PFSK-1 (cell line): ENCODE measurements around the gene GINS2.

ENCODE experiments used
- POLR2AphosphoS5 ChIP-seq: IDR thresholded peaks from 2 replicates; pipeline ENCODE4 v1.6.1; 2012; ENCODE audit warnings: low read depth, mild to moderate bottlenecking, control low read depth, low read length, moderate library complexity
- TAF1 ChIP-seq: IDR thresholded peaks from 2 replicates; pipeline ENCODE4 v1.6.1; 2012; ENCODE audit warnings: low read length, control low read depth, borderline replicate concordance; ENCODE audit not compliant: insufficient read depth

GRCh38 chr16:85633888-85634287 lies 54.9 kb downstream of the GINS2 start:
- TF ChIP-seq POLR2AphosphoS5 (no peak), TAF1 (no peak)
